Keratinocyte (primary cell): Measurements from ENCODE around the gene TCP11L2. TPM values are rescaled to one million over a fixed set of nuclear protein-coding genes. Genes with fewer than 3 reads are reported as not detected.

ENCODE experiments used
- DNase-seq: peaks from one replicate; pipeline ENCODE4 v3.0.0-alpha.2; 2011; ENCODE audit warnings: low read depth, missing footprints, low spot score
- FAIRE-seq: peaks from 2 replicates; lab custom pipeline; 2011; peaks lifted over from hg19 to GRCh38; lab: Jason Lieb, UNC
- H2AFZ ChIP-seq: 2 replicates; pipeline ENCODE4 v1.6.0; 2012; ENCODE audit warnings: low read length, control low read depth, inconsistent platforms; ENCODE audit not compliant: control insufficient read depth
- H3K27ac ChIP-seq: 2 replicates; pipeline ENCODE4 v1.5.1; 2011; ENCODE audit warnings: low read length; ENCODE audit not compliant: control insufficient read depth, insufficient read depth
- H3K27me3 ChIP-seq: 3 replicates; pipeline ENCODE4 v1.6.0; 2011; ENCODE audit warnings: low read length; ENCODE audit not compliant: control insufficient read depth, insufficient read depth; ENCODE audit errors: extremely low read depth
- H3K36me3 ChIP-seq, 2 experiments: 2 replicates in 1 of 2; 3 replicates in 1 of 2; pipeline ENCODE4 v1.5.1; 2011; ENCODE audit warnings: low read length in 2 of 2, mild to moderate bottlenecking in 1 of 2; ENCODE audit not compliant: control insufficient read depth in 2 of 2, insufficient read depth in 2 of 2; ENCODE audit errors: extremely low read depth in 1 of 2
- H3K4me1 ChIP-seq: 3 replicates; pipeline ENCODE4 v1.5.1; 2011; ENCODE audit warnings: low read length; ENCODE audit not compliant: control insufficient read depth, insufficient read depth; ENCODE audit errors: extremely low read depth
- H3K4me2 ChIP-seq: 3 replicates; pipeline ENCODE4 v1.6.0; 2011; ENCODE audit warnings: low read depth, low read length; ENCODE audit not compliant: control insufficient read depth, insufficient read depth; ENCODE audit errors: extremely low read depth
- H3K4me3 ChIP-seq, 3 experiments: fragments of 200-600 bp in 1 of 3; sonication (generic) in 1 of 3; 2 replicates in 2 of 3; 3 replicates in 1 of 3; pipeline ENCODE4 v1.5.1; 2011 to 2016; ENCODE audit warnings: low read length in 3 of 3, mild to moderate bottlenecking in 3 of 3, control low read depth in 2 of 3, inconsistent platforms in 1 of 3, low read depth in 1 of 3, mixed read lengths in 1 of 3, mixed run types in 1 of 3, moderate library complexity in 1 of 3; ENCODE audit not compliant: control insufficient read depth in 2 of 3, insufficient read depth in 2 of 3; ENCODE audit errors: extremely low read depth in 1 of 3
- H3K79me2 ChIP-seq: 2 replicates; pipeline ENCODE4 v1.6.0; 2012; ENCODE audit warnings: low read length; ENCODE audit not compliant: control insufficient read depth, insufficient read depth
- H3K9ac ChIP-seq: 3 replicates; pipeline ENCODE4 v1.6.0; 2011; ENCODE audit warnings: low read length; ENCODE audit not compliant: control insufficient read depth, insufficient read depth; ENCODE audit errors: extremely low read depth
- H3K9me1 ChIP-seq: 3 replicates; pipeline ENCODE4 v1.6.0; 2011; ENCODE audit warnings: low read length; ENCODE audit not compliant: control insufficient read depth, insufficient read depth; ENCODE audit errors: extremely low read depth
- H3K9me3 ChIP-seq: 2 replicates; pipeline ENCODE4 v1.5.1; 2012; ENCODE audit warnings: low read depth, low read length; ENCODE audit not compliant: control insufficient read depth
- H4K20me1 ChIP-seq: 3 replicates; pipeline ENCODE4 v1.6.0; 2011; ENCODE audit warnings: low read length; ENCODE audit not compliant: control insufficient read depth, insufficient read depth; ENCODE audit errors: extremely low read depth
- EZH2 ChIP-seq: IDR thresholded peaks from one replicate; pipeline ENCODE4 v1.6.1; 2012; ENCODE audit warnings: inconsistent platforms, mild to moderate bottlenecking, low read length, moderate library complexity
- dilution Hi-C: fragments of 300-500 bp; cut with MboI; formaldehyde crosslinking; loops from one replicate; pipeline ENCODE4 v1.7.0; 2020; ENCODE audit warnings: low sequenced_read_pairs; ENCODE audit not compliant: extremely low pct_ligation_motif_present
- polyA plus RNA-seq, 5 experiments: library from polyadenylated mRNA; depleted of rRNA in 3 of 5; stranded (reverse) in 3 of 5; stranded (forward) in 1 of 5; unstranded in 1 of 5; fragments of >200 nt; gene quantifications; 1 replicate in 1 of 5; 2 replicates in 3 of 5; 3 replicates in 1 of 5; pipeline versions ENCODE4 v1.2.1 to v1.2.3, GENCODE V29; 2011 to 2012; ENCODE audit warnings: missing spikeins in 2 of 5, low read depth in 1 of 5, low replicate concordance in 1 of 5
- TF ChIP-seq, protein P1 (sequence below), 3 experiments: IDR thresholded peaks in 1 of 3; conservative IDR thresholded peaks in 1 of 3; optimal IDR thresholded peaks in 1 of 3; 2 replicates in 2 of 3; 3 replicates in 1 of 3; pipeline versions ENCODE3 to v1.5.1; 2011; ENCODE audit warnings: low read length in 3 of 3, mild to moderate bottlenecking in 3 of 3, moderate library complexity in 2 of 3, control low read depth in 1 of 3, inconsistent platforms in 1 of 3; ENCODE audit not compliant: insufficient read depth in 2 of 3; ENCODE audit errors: extremely low read depth in 1 of 3

TCP11L2 gene
- polyA plus RNA-seq, 1 donor (not counting 4 experiments of a cell fraction or from before 2014, with no cell fraction given): 6.1 TPM

DNA sequence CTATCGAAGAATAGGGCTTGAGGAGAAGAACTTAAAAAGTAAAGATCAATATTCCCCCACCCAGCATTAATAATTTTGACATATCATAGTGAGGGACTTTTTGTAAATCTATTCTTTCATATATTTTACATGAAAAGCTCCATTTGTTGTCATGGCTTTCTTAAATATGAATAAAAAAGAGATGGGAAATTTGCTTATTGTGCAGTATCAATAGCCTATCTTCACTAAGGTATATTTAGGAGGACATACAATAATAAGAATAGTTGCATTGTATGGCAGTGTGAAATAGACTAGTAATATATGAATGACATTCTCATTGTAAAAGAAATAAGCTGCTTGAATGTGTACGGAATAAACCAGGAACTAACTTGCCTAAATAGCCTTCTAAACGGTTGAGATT lies 5.5 kb upstream of the TCP11L2 start:
- H3K36me3 ChIP-seq: no peaks in the 10 kb centered on the region
- H3K9me3 ChIP-seq: no peaks in the 10 kb centered on the region
- TF ChIP-seq, protein P1, sequence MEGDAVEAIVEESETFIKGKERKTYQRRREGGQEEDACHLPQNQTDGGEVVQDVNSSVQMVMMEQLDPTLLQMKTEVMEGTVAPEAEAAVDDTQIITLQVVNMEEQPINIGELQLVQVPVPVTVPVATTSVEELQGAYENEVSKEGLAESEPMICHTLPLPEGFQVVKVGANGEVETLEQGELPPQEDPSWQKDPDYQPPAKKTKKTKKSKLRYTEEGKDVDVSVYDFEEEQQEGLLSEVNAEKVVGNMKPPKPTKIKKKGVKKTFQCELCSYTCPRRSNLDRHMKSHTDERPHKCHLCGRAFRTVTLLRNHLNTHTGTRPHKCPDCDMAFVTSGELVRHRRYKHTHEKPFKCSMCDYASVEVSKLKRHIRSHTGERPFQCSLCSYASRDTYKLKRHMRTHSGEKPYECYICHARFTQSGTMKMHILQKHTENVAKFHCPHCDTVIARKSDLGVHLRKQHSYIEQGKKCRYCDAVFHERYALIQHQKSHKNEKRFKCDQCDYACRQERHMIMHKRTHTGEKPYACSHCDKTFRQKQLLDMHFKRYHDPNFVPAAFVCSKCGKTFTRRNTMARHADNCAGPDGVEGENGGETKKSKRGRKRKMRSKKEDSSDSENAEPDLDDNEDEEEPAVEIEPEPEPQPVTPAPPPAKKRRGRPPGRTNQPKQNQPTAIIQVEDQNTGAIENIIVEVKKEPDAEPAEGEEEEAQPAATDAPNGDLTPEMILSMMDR (optimal IDR thresholded peaks at IDR 0.05 in 1 of 3, IDR thresholded peaks at IDR 0.05 in 1 of 3, conservative IDR thresholded peaks at IDR 0.05 in 1 of 3; ENCODE audit: extremely low read depth in 1 of 3, insufficient read depth in 2 of 3, low read length in 3 of 3): no peak
- TF ChIP-seq EZH2: no peak
- H3K27ac ChIP-seq: peak overlapping the region; percentile 51
- dilution Hi-C loops: no loop called here
- H3K4me1 ChIP-seq: peaks cover 20% of the 10 kb centered on the region
- FAIRE-seq (no peak), DNase-seq (no peak)
- H3K9me1 ChIP-seq: no peaks in the 10 kb centered on the region
- no peak overlapping the region for H3K4me3 ChIP-seq
- H3K79me2 ChIP-seq: no peaks in the 10 kb centered on the region
- H3K4me2 ChIP-seq: no peak overlapping the region
- no peaks in the 10 kb centered on the region for H4K20me1 ChIP-seq
- H2AFZ ChIP-seq: no peak overlapping the region
- no peaks in the 10 kb centered on the region for H3K27me3 ChIP-seq
- no peak overlapping the region for H3K9ac ChIP-seq

- H3K27ac ChIP-seq: peak overlapping the region; percentile 11
- H3K36me3 ChIP-seq: no peaks in the 10 kb centered on the region
- H3K79me2 ChIP-seq: no peaks in the 10 kb centered on the region
- H3K9me1 ChIP-seq: no peaks in the 10 kb centered on the region
- TF ChIP-seq, protein P1 (optimal IDR thresholded peaks at IDR 0.05 in 1 of 3, IDR thresholded peaks at IDR 0.05 in 1 of 3, conservative IDR thresholded peaks at IDR 0.05 in 1 of 3; ENCODE audit: extremely low read depth in 1 of 3, insufficient read depth in 2 of 3, low read length in 3 of 3): no peak
- TF ChIP-seq EZH2: no peak
- H4K20me1 ChIP-seq: no peaks in the 10 kb centered on the region
- H3K4me3 ChIP-seq: no peak overlapping the region
- no peak overlapping the region for H3K4me2 ChIP-seq
- no peaks in the 10 kb centered on the region for H3K9me3 ChIP-seq
- dilution Hi-C loops: no loop called here
- no peak overlapping the region for H2AFZ ChIP-seq
- H3K4me1 ChIP-seq: peaks cover 20% of the 10 kb centered on the region
- H3K9ac ChIP-seq: no peak overlapping the region
- FAIRE-seq (no peak), DNase-seq (no peak)
- no peaks in the 10 kb centered on the region for H3K27me3 ChIP-seq
Observed at GRCh38 chr12:106297681-106298080, 4.9 kb upstream of the TCP11L2 start.
